IMR-90 (cell line): ENCODE measurements around the gene FMO1. TPM values are rescaled to one million over a fixed set of nuclear protein-coding genes. Genes with fewer than 3 reads are reported as not detected.

Experiments
- ATAC-seq: fragments of 200-7000 bp; cut with Tn5 transposase; 2 replicates; pipeline ENCODE4 v1.9.1; 2020; ENCODE audit warnings: low read depth, mild to moderate bottlenecking, moderate library complexity
- BruUV-seq: library from RNA; stranded (reverse); fragments of 400-500 nt; replicated peaks from 2 replicates; lab custom pipeline; 2021; lab: Mats Ljungman, UMichigan
- CTCF ChIA-PET: fragments of 300-600 bp; formaldehyde crosslinking; extraction: SDS; loops from one replicate; lab custom pipeline; 2021; ENCODE audit warnings: antibody characterized with exemption; lab: Yijun Ruan, JAX
- POLR2A ChIA-PET: fragments of 300-600 bp; sonication (Branson Sonifier 250); formaldehyde crosslinking; loops from one replicate; lab custom pipeline; 2022; ENCODE audit warnings: antibody characterized with exemption; ENCODE audit not compliant: unreplicated experiment; lab: Charles Lee
- DNase-seq: peaks from one replicate; pipeline ENCODE4 v3.0.0; 2013
- H2AFZ ChIP-seq: replicated peaks from 2 replicates; pipeline ENCODE3; 2013; ENCODE audit warnings: low read length, mild to moderate bottlenecking; ENCODE audit not compliant: poor library complexity
- H2AK5ac ChIP-seq: 2 replicates; pipeline ENCODE4 v1.6.1; 2013; ENCODE audit warnings: low read depth, low read length, inconsistent platforms
- H2AK9ac ChIP-seq: replicated peaks from 2 replicates; pipeline ENCODE3; 2013; ENCODE audit warnings: mild to moderate bottlenecking, low read depth, low read length, moderate library complexity; ENCODE audit not compliant: poor library complexity
- H2BK120ac ChIP-seq: 2 replicates; pipeline ENCODE4 v1.6.1; 2013; ENCODE audit warnings: low read depth, low read length, inconsistent platforms
- H2BK15ac ChIP-seq: 3 replicates; pipeline ENCODE4 v1.6.1; 2013; ENCODE audit warnings: low read depth, low read length, inconsistent platforms
- H2BK20ac ChIP-seq: 2 replicates; pipeline ENCODE4 v1.6.1; 2013; ENCODE audit warnings: low read depth, mild to moderate bottlenecking, inconsistent platforms, low read length, moderate library complexity
- H2BK5ac ChIP-seq: 2 replicates; pipeline ENCODE4 v1.6.1; 2013; ENCODE audit warnings: mild to moderate bottlenecking, low read depth, low read length, inconsistent platforms; ENCODE audit not compliant: poor library complexity, severe bottlenecking
- H3K14ac ChIP-seq: replicated peaks from 2 replicates; pipeline ENCODE4 v1.6.1; 2013; ENCODE audit warnings: low read depth, low read length, inconsistent platforms
- H3K18ac ChIP-seq: 2 replicates; pipeline ENCODE4 v1.6.1; 2013; ENCODE audit warnings: low read depth, low read length, control low read depth
- H3K23ac ChIP-seq: 2 replicates; pipeline ENCODE4 v1.6.1; 2013; ENCODE audit warnings: low read depth, low read length, inconsistent platforms
- H3K27ac ChIP-seq: 2 replicates; pipeline ENCODE4 v1.5.1; 2013; ENCODE audit warnings: mild to moderate bottlenecking, control low read depth, low read length; ENCODE audit not compliant: insufficient read depth
- H3K27me3 ChIP-seq: 2 replicates; pipeline ENCODE4 v1.6.1; 2013; ENCODE audit warnings: low read length; ENCODE audit not compliant: control insufficient read depth, insufficient read depth
- H3K36me3 ChIP-seq: 2 replicates; pipeline ENCODE4 v1.6.1; 2013; ENCODE audit warnings: low read length, mixed read lengths; ENCODE audit not compliant: control insufficient read depth, insufficient read depth
- H3K4ac ChIP-seq: 2 replicates; pipeline ENCODE4 v1.6.1; 2013; ENCODE audit warnings: low read depth, low read length, inconsistent platforms
- H3K4me1 ChIP-seq: 2 replicates; pipeline ENCODE4 v1.6.1; 2013; ENCODE audit warnings: low read length, mixed read lengths; ENCODE audit not compliant: control insufficient read depth, insufficient read depth
- H3K4me2 ChIP-seq: 2 replicates; pipeline ENCODE4 v1.6.1; 2013; ENCODE audit warnings: low read depth, mild to moderate bottlenecking, control low read depth, low read length, moderate library complexity
- H3K4me3 ChIP-seq: 2 replicates; pipeline ENCODE4 v1.5.1; 2013; ENCODE audit warnings: low read depth, mild to moderate bottlenecking, control low read depth, low read length, moderate library complexity; ENCODE audit not compliant: insufficient read depth
- H3K56ac ChIP-seq: 2 replicates; pipeline ENCODE4 v1.6.1; 2013; ENCODE audit warnings: low read length, inconsistent platforms; ENCODE audit not compliant: insufficient read depth; ENCODE audit errors: extremely low read depth
- H3K79me1 ChIP-seq, 2 experiments: 2 replicates each; pipeline ENCODE4 v1.6.1; 2013; ENCODE audit warnings: low read length in 2 of 2, inconsistent platforms in 1 of 2, low read depth in 1 of 2
- H3K9ac ChIP-seq: 2 replicates; pipeline ENCODE4 v1.6.1; 2013; ENCODE audit warnings: low read depth, low read length, control low read depth
- H3K9me1 ChIP-seq: 2 replicates; pipeline ENCODE4 v1.6.1; 2013; ENCODE audit warnings: low read length, inconsistent platforms; ENCODE audit not compliant: insufficient read depth
- H3K9me3 ChIP-seq: 2 replicates; pipeline ENCODE4 v1.6.1; 2013; ENCODE audit warnings: low read length; ENCODE audit not compliant: control insufficient read depth, insufficient read depth
- H4K20me1 ChIP-seq: 2 replicates; pipeline ENCODE4 v1.6.1; 2013; ENCODE audit warnings: low read length, inconsistent platforms; ENCODE audit not compliant: insufficient read depth
- H4K5ac ChIP-seq: 2 replicates; pipeline ENCODE4 v1.6.1; 2013; ENCODE audit warnings: mild to moderate bottlenecking, low read depth, low read length, control low read depth
- H4K8ac ChIP-seq, 2 experiments: 2 replicates each; pipeline ENCODE4 v1.6.1; 2013; ENCODE audit warnings: low read depth in 2 of 2, low read length in 2 of 2, control low read depth in 1 of 2, inconsistent platforms in 1 of 2
- H4K91ac ChIP-seq: 2 replicates; pipeline ENCODE4 v1.6.1; 2013; ENCODE audit warnings: low read depth, low read length, inconsistent platforms; ENCODE audit not compliant: insufficient read depth
- CHD1 ChIP-seq: IDR thresholded peaks from 2 replicates; pipeline ENCODE4 v1.6.1; 2012; ENCODE audit warnings: low read depth, low read length, improper control_type of control experiment
- MAZ ChIP-seq: IDR thresholded peaks from 2 replicates; pipeline ENCODE4 v1.6.1; 2012; ENCODE audit warnings: low read depth, mild to moderate bottlenecking, low read length, improper control_type of control experiment, moderate library complexity, borderline replicate concordance
- WGBS, 2 experiments: methylation state at CpG; one replicate each; pipeline versions ENCODE4 v1.1.5 to v1.1.7; 2013; ENCODE audit warnings: missing lambda C conversion rate in 2 of 2; ENCODE audit not compliant: insufficient read length in 1 of 2; ENCODE audit errors: extremely low coverage in 2 of 2; 5-methylcytosine and 5-hydroxymethylcytosine counted together
- dilution Hi-C: fragments of 300-500 bp; cut with HindIII; formaldehyde crosslinking; loops from one replicate; pipeline ENCODE4 v1.14.3; 2018; ENCODE audit warnings: low sequenced_read_pairs; ENCODE audit not compliant: unreplicated experiment
- in situ Hi-C: fragments of 300-500 bp; cut with MboI; formaldehyde crosslinking; loops from 3 replicates; pipeline ENCODE4 v1.14.3; 2019; ENCODE audit warnings: low sequenced_read_pairs, inconsistent platforms, mixed read lengths
- intact Hi-C: fragments of 100-400 bp; cut with micrococcal nuclease; formaldehyde crosslinking; loops from 2 replicates; pipeline ENCODE4 v1.10.0; 2022
- polyA plus RNA-seq, 3 experiments: library from polyadenylated mRNA; depleted of rRNA; stranded (reverse); fragments of >200 nt; gene quantifications; 2 replicates each; pipeline ENCODE4 v1.2.3, GENCODE V29; 2012; ENCODE audit warnings: low replicate concordance in 1 of 3
- total RNA-seq: library from RNA; depleted of rRNA; stranded (reverse); fragments of >200 nt; gene quantifications from 2 replicates; pipeline ENCODE4 v1.2.3, GENCODE V29; 2012

Gene FMO1
- total and polyA plus RNA-seq, 2 of the 4 experiments (the other 2 are of a cell fraction) = not detected

- no peak overlapping the region for H4K8ac ChIP-seq
- H2BK120ac ChIP-seq = no peak overlapping the region
- H2AK5ac ChIP-seq = no peak overlapping the region
- TF ChIP-seq CHD1 (no peak), MAZ (no peak)
- no peaks in the 10 kb centered on the region for H3K36me3 ChIP-seq
- no peak for DNase-seq
- ChIA-PET POLR2A (no interaction called here), CTCF (interaction anchor here (1.1 kb wide), 1 partner anchor 12 kb away, joined by 3 read pairs; no protein-coding TSS in a partner anchor)
- no peak overlapping the region for H3K23ac ChIP-seq
- H3K27me3 ChIP-seq = peaks cover 2% of the 10 kb centered on the region
- no peak overlapping the region for H3K9ac ChIP-seq
- H3K79me1 ChIP-seq = no peaks in the 10 kb centered on the region
- H2AK9ac ChIP-seq = no peak overlapping the region
- dilution Hi-C loops (no loop called here), intact Hi-C loops (no loop called here), in situ Hi-C loops (no loop called here)
- H4K20me1 ChIP-seq = no peaks in the 10 kb centered on the region
- no peak overlapping the region for H3K18ac ChIP-seq
- H3K27ac ChIP-seq = no peak overlapping the region
- no peak overlapping the region for H2BK20ac ChIP-seq
- no peak overlapping the region for H2AFZ ChIP-seq
- ATAC-seq = no peak
- 34% methylated on average over 3 of the region's 8 CpGs; no CpG with 5 or more reads in 1 of the 2 experiments for WGBS, 2 experiments
- H4K5ac ChIP-seq = no peak overlapping the region
- no TSS peak for BruUV-seq
- H4K91ac ChIP-seq = no peak overlapping the region
- no peak overlapping the region for H2BK15ac ChIP-seq
- no peak overlapping the region for H3K4me3 ChIP-seq
- H3K4ac ChIP-seq = no peak overlapping the region
- no peak overlapping the region for H2BK5ac ChIP-seq
- H3K4me1 ChIP-seq = 0 out of 2 replicates have a peak, but pooled peaks cover 2% of the 10 kb centered on the region
- H3K9me1 ChIP-seq = no peaks in the 10 kb centered on the region
- H3K9me3 ChIP-seq = no peaks in the 10 kb centered on the region
- no peak overlapping the region for H3K4me2 ChIP-seq
- H3K14ac ChIP-seq = no peak overlapping the region
- H3K56ac ChIP-seq = no peak overlapping the region
These were observed 8.8 kb downstream of the FMO1 start for GRCh38 chr1:171256940-171257606.
